OCI-LY7 (cell line): Measurements from ENCODE around the gene SLC22A14. TPM values are rescaled to one million over a fixed set of nuclear protein-coding genes. Genes with fewer than 3 reads are reported as not detected.

ENCODE experiments used
- BruUV-seq: library from RNA; stranded (reverse); fragments of 400-500 nt; replicated peaks from 2 replicates; lab custom pipeline; 2021; lab: Mats Ljungman, UMichigan
- CTCF ChIA-PET: fragments of 300-600 bp; sonication (Branson Sonifier 250); formaldehyde crosslinking; loops from one replicate; lab custom pipeline; 2022; ENCODE audit warnings: antibody characterized with exemption; ENCODE audit not compliant: unreplicated experiment; lab: Charles Lee
- POLR2A ChIA-PET: fragments of 300-600 bp; sonication (Branson Sonifier 250); formaldehyde crosslinking; loops from one replicate; lab custom pipeline; 2022; ENCODE audit warnings: antibody characterized with exemption; lab: Charles Lee
- DNase-seq: peaks from one replicate; pipeline ENCODE4 v3.0.0-alpha.2; 2015; ENCODE audit warnings: low spot score
- H2AFZ ChIP-seq: fragments of 200-600 bp; sonication (generic), shearing (Covaris generic); 2 replicates; pipeline ENCODE4 v1.6.1; 2014; ENCODE audit warnings: mild to moderate bottlenecking, antibody characterized with exemption, low read length, moderate library complexity
- H3K27ac ChIP-seq: fragments of 200-600 bp; sonication (generic); 2 replicates; pipeline ENCODE4 v1.5.1; 2014; ENCODE audit warnings: mixed run types, low read depth, mild to moderate bottlenecking, moderate library complexity, low read length, inconsistent platforms; ENCODE audit not compliant: poor library complexity, severe bottlenecking
- H3K36me3 ChIP-seq: fragments of 200-600 bp; sonication (generic); 2 replicates; pipeline ENCODE4 v1.6.1; 2014; ENCODE audit warnings: mild to moderate bottlenecking, antibody characterized with exemption, low read length, moderate library complexity, mixed read lengths; ENCODE audit not compliant: insufficient read depth
- H3K4me1 ChIP-seq: fragments of 200-600 bp; sonication (generic); 2 replicates; pipeline ENCODE4 v1.5.1; 2014; ENCODE audit warnings: mild to moderate bottlenecking, low read length; ENCODE audit not compliant: insufficient read depth, poor library complexity, severe bottlenecking
- H3K4me2 ChIP-seq: fragments of 200-600 bp; sonication (generic); 2 replicates; pipeline ENCODE4 v1.6.1; 2014; ENCODE audit warnings: mild to moderate bottlenecking, low read length
- H3K4me3 ChIP-seq: fragments of 200-600 bp; sonication (generic); 2 replicates; pipeline ENCODE4 v1.5.1; 2014; ENCODE audit warnings: mild to moderate bottlenecking, low read depth, low read length; ENCODE audit not compliant: poor library complexity, severe bottlenecking
- H3K79me2 ChIP-seq: fragments of 200-600 bp; sonication (generic); 2 replicates; pipeline ENCODE4 v1.6.1; 2016; ENCODE audit warnings: low read depth, mild to moderate bottlenecking, low read length, moderate library complexity, mixed read lengths; ENCODE audit not compliant: insufficient read depth
- H3K9me2 ChIP-seq: fragments of 200-600 bp; sonication (generic); 2 replicates; pipeline ENCODE4 v1.6.1; 2016; ENCODE audit warnings: mild to moderate bottlenecking, low read length, mixed read lengths; ENCODE audit not compliant: insufficient read depth
- H3K9me3 ChIP-seq: fragments of 200-600 bp; sonication (generic); 2 replicates; pipeline ENCODE4 v1.6.1; 2014; ENCODE audit warnings: mild to moderate bottlenecking, mixed run types, low read length, mixed read lengths
- H4K20me1 ChIP-seq: fragments of 200-600 bp; sonication (generic); 2 replicates; pipeline ENCODE4 v1.6.1; 2014; ENCODE audit warnings: mild to moderate bottlenecking, antibody characterized with exemption, low read length, moderate library complexity, mixed read lengths; ENCODE audit not compliant: insufficient read depth
- EZH2phosphoT487 ChIP-seq: fragments of 200-600 bp; sonication (generic); IDR thresholded peaks from 2 replicates; pipeline ENCODE4 v1.6.1; 2018; ENCODE audit warnings: low read depth, borderline replicate concordance, mild to moderate bottlenecking, mixed run types, antibody characterized with exemption, low read length, moderate library complexity, mixed read lengths
- intact Hi-C: fragments of 100-400 bp; cut with micrococcal nuclease; formaldehyde crosslinking; loops from one replicate; pipeline ENCODE4 v1.10.0; 2022; ENCODE audit not compliant: unreplicated experiment
- total RNA-seq, 2 experiments: library from RNA; depleted of rRNA in 1 of 2; stranded (reverse); fragments of >200 nt in 1 of 2; shearing (Covaris generic) in 1 of 2; gene quantifications; 2 replicates each; pipeline ENCODE4 v1.2.3, GENCODE V29; 2014 to 2022
- TF ChIP-seq, protein P1 (sequence below): fragments of 200-600 bp; sonication (generic); conservative IDR thresholded peaks from 2 replicates; pipeline ENCODE4 v1.5.1; 2014; ENCODE audit warnings: mild to moderate bottlenecking, antibody characterized with exemption, low read length, moderate library complexity, mixed read lengths

Gene SLC22A14
- total RNA-seq, 2 experiments from 2014 or later = not detected

DNA sequence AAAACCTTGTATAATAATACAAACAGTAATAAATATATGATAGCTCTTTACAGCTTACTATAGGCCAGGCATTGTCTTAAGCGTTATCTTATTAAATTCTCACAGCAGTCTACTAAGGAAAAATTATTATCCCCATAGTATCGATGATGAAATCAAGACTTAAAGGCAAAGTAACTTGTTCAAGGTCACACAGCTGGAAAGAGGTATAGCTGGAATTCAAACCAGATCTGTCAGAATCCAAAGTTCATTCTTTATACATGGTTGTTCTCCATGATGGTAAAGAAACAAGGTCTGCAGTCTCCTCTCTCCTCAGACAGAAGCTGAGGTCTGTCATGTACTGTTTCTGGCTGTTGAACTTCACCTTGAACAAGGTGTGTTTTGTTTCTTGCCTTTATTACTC lies 31.9 kb upstream of the SLC22A14 start:
- POLR2A ChIA-PET = interaction anchor here (0.8 kb wide), 1 partner anchor 10 kb away, joined by 3 read pairs; no protein-coding TSS in a partner anchor
- H3K4me1 ChIP-seq = no peaks in the 10 kb centered on the region
- CTCF ChIA-PET = no interaction called here
- H3K9me2 ChIP-seq = no peaks in the 10 kb centered on the region
- H4K20me1 ChIP-seq = no peaks in the 10 kb centered on the region
- no peak overlapping the region for H3K27ac ChIP-seq
- TF ChIP-seq, protein P1, sequence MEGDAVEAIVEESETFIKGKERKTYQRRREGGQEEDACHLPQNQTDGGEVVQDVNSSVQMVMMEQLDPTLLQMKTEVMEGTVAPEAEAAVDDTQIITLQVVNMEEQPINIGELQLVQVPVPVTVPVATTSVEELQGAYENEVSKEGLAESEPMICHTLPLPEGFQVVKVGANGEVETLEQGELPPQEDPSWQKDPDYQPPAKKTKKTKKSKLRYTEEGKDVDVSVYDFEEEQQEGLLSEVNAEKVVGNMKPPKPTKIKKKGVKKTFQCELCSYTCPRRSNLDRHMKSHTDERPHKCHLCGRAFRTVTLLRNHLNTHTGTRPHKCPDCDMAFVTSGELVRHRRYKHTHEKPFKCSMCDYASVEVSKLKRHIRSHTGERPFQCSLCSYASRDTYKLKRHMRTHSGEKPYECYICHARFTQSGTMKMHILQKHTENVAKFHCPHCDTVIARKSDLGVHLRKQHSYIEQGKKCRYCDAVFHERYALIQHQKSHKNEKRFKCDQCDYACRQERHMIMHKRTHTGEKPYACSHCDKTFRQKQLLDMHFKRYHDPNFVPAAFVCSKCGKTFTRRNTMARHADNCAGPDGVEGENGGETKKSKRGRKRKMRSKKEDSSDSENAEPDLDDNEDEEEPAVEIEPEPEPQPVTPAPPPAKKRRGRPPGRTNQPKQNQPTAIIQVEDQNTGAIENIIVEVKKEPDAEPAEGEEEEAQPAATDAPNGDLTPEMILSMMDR = no peak
- no peak for TF ChIP-seq EZH2phosphoT487
- no peaks in the 10 kb centered on the region for H3K79me2 ChIP-seq
- no peak overlapping the region for H3K4me3 ChIP-seq
- H3K4me2 ChIP-seq = no peak overlapping the region
- intact Hi-C loops = no loop called here
- no TSS peak for BruUV-seq
- no peak overlapping the region for H2AFZ ChIP-seq
- peaks cover 95% of the 10 kb centered on the region for H3K36me3 ChIP-seq
- no peaks in the 10 kb centered on the region for H3K9me3 ChIP-seq
- DNase-seq = no peak

DNA sequence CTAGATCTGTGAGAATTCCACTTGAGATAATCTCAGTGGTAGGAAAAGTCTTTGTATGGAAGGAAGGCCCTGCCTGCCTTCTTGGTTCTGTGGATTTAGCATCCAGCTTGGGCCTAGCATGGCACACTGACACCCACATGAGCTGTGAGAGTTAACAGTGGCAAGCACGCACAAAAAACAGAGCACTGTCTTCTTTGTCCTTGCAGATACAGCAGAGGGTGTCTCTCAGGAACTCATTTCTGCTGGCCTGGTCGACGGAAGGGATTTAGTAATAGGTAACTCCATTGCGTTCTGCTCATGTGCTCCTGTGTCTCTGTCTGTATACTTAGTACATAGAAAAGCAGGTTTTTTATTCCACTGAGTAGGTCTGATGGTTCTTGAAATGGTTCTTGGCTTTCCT lies 30.9 kb upstream of the SLC22A14 start:
- Histone ChIP-seq H3K9me2 (no peaks in the 10 kb centered on the region), H3K79me2 (no peaks in the 10 kb centered on the region), H2AFZ (no peak overlapping the region), H3K27ac (no peak overlapping the region), H3K4me3 (no peak overlapping the region), H3K9me3 (no peaks in the 10 kb centered on the region), H3K36me3 (peaks cover 92% of the 10 kb centered on the region), H3K4me1 (no peaks in the 10 kb centered on the region), H4K20me1 (no peaks in the 10 kb centered on the region), H3K4me2 (no peak overlapping the region)
- no peak for DNase-seq
- BruUV-seq = no TSS peak
- TF ChIP-seq, protein P1 = no peak
- no peak for TF ChIP-seq EZH2phosphoT487
- intact Hi-C loops = no loop called here
- POLR2A ChIA-PET = no interaction called here
- CTCF ChIA-PET = no interaction called here

DNA sequence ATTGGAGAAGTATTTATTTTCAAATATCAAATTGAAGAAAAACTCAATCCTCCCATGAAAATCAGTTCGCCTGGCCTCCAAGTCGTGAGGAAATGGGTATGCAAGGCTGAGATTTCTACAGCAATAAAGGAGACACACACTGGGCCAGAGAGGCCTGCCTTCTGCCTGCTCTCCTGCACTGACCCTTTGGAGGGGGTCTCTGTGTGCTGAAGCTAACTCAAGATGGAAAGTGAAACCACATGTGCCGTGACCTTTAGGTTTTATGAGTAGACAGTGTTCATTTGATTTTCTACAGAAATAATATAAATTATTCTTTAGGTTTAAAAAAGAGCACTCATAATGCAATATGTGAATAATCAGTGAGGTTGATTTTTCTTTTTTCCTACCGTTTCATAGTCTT lies 28.4 kb upstream of the SLC22A14 start:
- Histone ChIP-seq H3K9me3 (no peaks in the 10 kb centered on the region), H4K20me1 (no peaks in the 10 kb centered on the region), H3K27ac (no peak overlapping the region), H3K79me2 (no peaks in the 10 kb centered on the region), H2AFZ (no peak overlapping the region), H3K4me3 (no peak overlapping the region), H3K4me1 (no peaks in the 10 kb centered on the region), H3K36me3 (peaks cover 69% of the 10 kb centered on the region), H3K9me2 (no peaks in the 10 kb centered on the region), H3K4me2 (no peak overlapping the region)
- no peak for DNase-seq
- BruUV-seq = no TSS peak
- intact Hi-C loops = no loop called here
- TF ChIP-seq, protein P1 = no peak
- no peak for TF ChIP-seq EZH2phosphoT487
- ChIA-PET POLR2A (interaction anchor here (1.5 kb wide), 1 partner anchor 17 kb away, joined by 3 read pairs; no protein-coding TSS in a partner anchor), CTCF (no interaction called here)
